SU-DHL-6 (cell line): Measurements from ENCODE around the gene BCAN.

Experiments used
- H2AFZ ChIP-seq: fragments of 200-600 bp; sonication (generic); 2 replicates; pipeline ENCODE4 v1.6.1; 2014; ENCODE audit warnings: low read depth, mild to moderate bottlenecking, moderate library complexity, mixed read lengths, antibody characterized with exemption, low read length; ENCODE audit not compliant: severe bottlenecking
- H3F3A ChIP-seq: fragments of 200-600 bp; shearing (Covaris generic); 2 replicates; pipeline ENCODE4 v1.6.0; 2016; ENCODE audit warnings: antibody characterized with exemption, mild to moderate bottlenecking; ENCODE audit not compliant: insufficient read depth
- H3K27ac ChIP-seq: fragments of 200-600 bp; sonication (generic); 2 replicates; pipeline ENCODE4 v1.5.1; 2016; ENCODE audit warnings: low read depth, mild to moderate bottlenecking, low read length, moderate library complexity, mixed read lengths
- H3K27me3 ChIP-seq: fragments of 200-600 bp; sonication (generic), shearing (Covaris generic); 2 replicates; pipeline ENCODE4 v1.6.0; 2014; ENCODE audit warnings: mild to moderate bottlenecking, low read length
- H3K36me3 ChIP-seq: fragments of 200-600 bp; sonication (generic); 2 replicates; pipeline ENCODE4 v1.6.1; 2014; ENCODE audit warnings: mild to moderate bottlenecking, low read length, mixed read lengths
- H3K4me2 ChIP-seq: fragments of 300-600, 200-600 bp; shearing (Covaris generic), sonication (generic); 2 replicates; pipeline ENCODE4 v1.6.0; 2014; ENCODE audit warnings: low read length, low read depth, mild to moderate bottlenecking; ENCODE audit not compliant: poor library complexity, severe bottlenecking
- H3K4me3 ChIP-seq: fragments of 200-600 bp; sonication (generic); 2 replicates; pipeline ENCODE4 v1.5.1; 2014; ENCODE audit warnings: antibody characterized with exemption, low read length, mild to moderate bottlenecking, mixed read lengths; ENCODE audit not compliant: insufficient read depth, poor library complexity, severe bottlenecking
- H3K79me2 ChIP-seq: fragments of 200-600 bp; sonication (generic); 2 replicates; pipeline ENCODE4 v1.6.1; 2014; ENCODE audit warnings: mild to moderate bottlenecking, low read length, moderate library complexity; ENCODE audit not compliant: insufficient read depth
- H3K9ac ChIP-seq: fragments of 200-600 bp; sonication (generic); 2 replicates; pipeline ENCODE4 v1.7.0; 2014; ENCODE audit warnings: mild to moderate bottlenecking, low read length
- H3K9me2 ChIP-seq: fragments of 200-600 bp; sonication (generic); replicated peaks from 2 replicates; pipeline ENCODE4 v1.6.1; 2014; ENCODE audit warnings: low read length; ENCODE audit not compliant: insufficient read depth
- H3K9me3 ChIP-seq: fragments of 200-600 bp; sonication (generic); 2 replicates; pipeline ENCODE4 v1.6.1; 2014; ENCODE audit warnings: low read length, mixed read lengths; ENCODE audit not compliant: insufficient read depth
- H4K20me1 ChIP-seq: fragments of 200-600 bp; sonication (generic); 2 replicates; pipeline ENCODE4 v1.6.1; 2014; ENCODE audit warnings: low read depth, mild to moderate bottlenecking, antibody characterized with exemption, low read length, moderate library complexity, mixed read lengths
- CTCF ChIP-seq: fragments of 200-600 bp; sonication (generic); IDR thresholded peaks from one replicate; pipeline ENCODE4 v1.5.1; 2017; ENCODE audit warnings: antibody characterized with exemption, mild to moderate bottlenecking, low read length, moderate library complexity; ENCODE audit not compliant: insufficient read depth, poor library complexity, severe bottlenecking
- EZH2phosphoT487 ChIP-seq: fragments of 200-600 bp; sonication (generic), shearing (Covaris generic); conservative IDR thresholded peaks from 2 replicates; pipeline ENCODE4 v1.6.1; 2018; ENCODE audit warnings: mild to moderate bottlenecking, antibody characterized with exemption, low read length, moderate library complexity, mixed read lengths

BCAN gene

GRCh38 chr1:156689953-156690674, 48.2 kb downstream of the BCAN start:
- TF ChIP-seq CTCF (no peak), EZH2phosphoT487 (no peak)
- Histone ChIP-seq H3K4me3 (no peak overlapping the region), H4K20me1 (no peaks in the 10 kb centered on the region), H3F3A (no peaks in the 10 kb centered on the region), H3K9me3 (no peaks in the 10 kb centered on the region), H3K27me3 (no peaks in the 10 kb centered on the region), H3K36me3 (no peaks in the 10 kb centered on the region), H3K9me2 (no peaks in the 10 kb centered on the region), H3K27ac (no peak overlapping the region), H2AFZ (no peak overlapping the region), H3K9ac (no peak overlapping the region), H3K4me2 (no peak overlapping the region), H3K79me2 (no peaks in the 10 kb centered on the region)

DNA sequence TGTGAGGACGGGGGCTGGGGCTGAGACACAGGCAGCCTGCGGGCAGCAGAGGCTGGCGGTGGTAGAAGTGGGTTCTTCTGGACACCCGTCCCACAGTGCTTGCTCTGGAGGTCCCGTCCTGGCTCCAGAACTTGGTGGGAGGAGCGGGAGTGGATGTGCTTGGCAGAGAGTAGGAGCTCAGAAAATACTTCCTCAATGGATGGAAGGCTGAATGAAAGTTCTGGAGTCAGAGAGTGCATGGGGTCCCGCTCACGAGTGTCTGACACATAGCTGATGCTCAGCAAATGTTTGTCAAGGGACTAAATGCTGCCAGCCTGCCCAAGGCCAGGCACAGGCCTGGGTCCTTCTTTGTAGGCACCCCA, 48.7 kb downstream of the BCAN start:
- TF ChIP-seq EZH2phosphoT487 = no peak
- TF ChIP-seq CTCF = no peak
- no peaks in the 10 kb centered on the region for H3K79me2 ChIP-seq
- H3F3A ChIP-seq = no peaks in the 10 kb centered on the region
- no peaks in the 10 kb centered on the region for H3K9me2 ChIP-seq
- H3K9me3 ChIP-seq = no peaks in the 10 kb centered on the region
- no peaks in the 10 kb centered on the region for H4K20me1 ChIP-seq
- H3K36me3 ChIP-seq = no peaks in the 10 kb centered on the region
- H3K9ac ChIP-seq = no peak overlapping the region
- no peaks in the 10 kb centered on the region for H3K27me3 ChIP-seq
- H2AFZ ChIP-seq = no peak overlapping the region
- no peak overlapping the region for H3K4me2 ChIP-seq
- no peak overlapping the region for H3K27ac ChIP-seq
- H3K4me3 ChIP-seq = no peak overlapping the region

DNA sequence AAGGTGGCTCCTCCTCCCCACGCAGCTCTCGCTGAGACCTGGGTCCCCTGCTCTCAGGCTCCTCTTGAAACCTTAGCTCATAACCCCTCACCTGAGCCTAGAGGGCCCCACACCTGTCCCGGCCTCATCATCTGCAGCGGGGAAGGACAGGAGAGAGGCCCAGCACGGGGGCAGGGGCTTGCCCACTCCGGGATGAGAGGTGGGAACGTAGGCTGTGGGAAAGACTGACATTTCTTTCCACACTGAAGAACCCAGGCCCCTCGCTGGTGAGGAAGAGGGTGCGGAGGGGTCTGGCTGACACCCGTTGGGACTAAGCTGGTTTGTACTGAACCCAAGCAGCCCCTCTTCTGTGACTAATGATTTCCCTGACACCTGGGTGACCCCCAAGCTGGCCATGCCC, 49.3 kb downstream of the BCAN start:
- no peaks in the 10 kb centered on the region for H3K27me3 ChIP-seq
- H4K20me1 ChIP-seq = no peaks in the 10 kb centered on the region
- no peak overlapping the region for H3K4me2 ChIP-seq
- H3K4me3 ChIP-seq = no peak overlapping the region
- no peaks in the 10 kb centered on the region for H3K9me2 ChIP-seq
- H3K9ac ChIP-seq = no peak overlapping the region
- no peak overlapping the region for H2AFZ ChIP-seq
- TF ChIP-seq CTCF = no peak
- no peak for TF ChIP-seq EZH2phosphoT487
- H3K79me2 ChIP-seq = no peaks in the 10 kb centered on the region
- H3K36me3 ChIP-seq = no peaks in the 10 kb centered on the region
- H3F3A ChIP-seq = no peaks in the 10 kb centered on the region
- no peaks in the 10 kb centered on the region for H3K9me3 ChIP-seq
- no peak overlapping the region for H3K27ac ChIP-seq
